Chondrocyte (in vitro differentiated cells): ENCODE data around the gene CRTC2. TPM values are rescaled to one million over a fixed set of nuclear protein-coding genes. Genes with fewer than 3 reads are reported as not detected.
"Not testable (repeated sequence)": the region's sequence is repeated elsewhere in the genome, so short reads cannot be mapped to it uniquely, and the experiment has no call there.

Source experiments
- DNase-seq: peaks from one replicate; pipeline ENCODE4 v3.0.0; 2021; ENCODE audit warnings: mixed read lengths, low spot score
- H3K27ac Mint-ChIP-seq: one replicate; pipeline ENCODE4 v1.8.0; 2021; ENCODE audit warnings: mild to moderate bottlenecking, moderate library complexity, mixed read lengths; ENCODE audit not compliant: unreplicated experiment
- H3K27me3 Mint-ChIP-seq: 2 replicates; pipeline ENCODE4 v1.8.0; 2021; ENCODE audit warnings: low read depth, mixed read lengths
- H3K36me3 Mint-ChIP-seq: 2 replicates; pipeline ENCODE4 v1.8.0; 2021; ENCODE audit warnings: low read depth, mixed read lengths
- H3K4me1 Mint-ChIP-seq: 2 replicates; pipeline ENCODE4 v1.8.0; 2021; ENCODE audit warnings: low read depth, mild to moderate bottlenecking, mixed read lengths
- H3K4me3 Mint-ChIP-seq: one replicate; pipeline ENCODE4 v1.8.0; 2021; ENCODE audit warnings: mild to moderate bottlenecking, moderate library complexity, mixed read lengths; ENCODE audit not compliant: unreplicated experiment
- H3K9me3 Mint-ChIP-seq: 2 replicates; pipeline ENCODE4 v1.8.0; 2021; ENCODE audit warnings: low read depth, mixed read lengths
- CTCF ChIP-seq: fragments of 200-600 bp; sonication (generic); IDR thresholded peaks from 2 replicates; pipeline ENCODE4 v1.5.0; 2021; ENCODE audit warnings: antibody characterized with exemption, mild to moderate bottlenecking, moderate library complexity
- total RNA-seq: library from RNA; stranded (reverse); gene quantifications from 3 replicates; pipeline ENCODE4 v1.2.1, GENCODE V29; 2021

CRTC2 gene
- total RNA-seq, 1 donor from 2014 or later: 24.2 TPM

- H3K4me1 Mint-ChIP-seq: peaks cover 6% of the 10 kb centered on the region
- no peak for TF ChIP-seq CTCF
Observed at GRCh38 chr1:153912349-153912748, 46.1 kb downstream of the CRTC2 start.

GRCh38 chr1:153910560-153910959 lies 47.9 kb downstream of the CRTC2 start:
- not testable (repeated sequence) for H3K4me3 Mint-ChIP-seq, H3K9me3 Mint-ChIP-seq, H3K27me3 Mint-ChIP-seq, DNase-seq, H3K27ac Mint-ChIP-seq, H3K36me3 Mint-ChIP-seq
- peaks cover 15% of the 10 kb centered on the region for H3K4me1 Mint-ChIP-seq

More at GRCh38 chr1:153912349-153912748, 46.1 kb downstream of the CRTC2 start:
- H3K27ac Mint-ChIP-seq: no peak overlapping the region
- no peaks in the 10 kb centered on the region for H3K9me3 Mint-ChIP-seq
- DNase-seq: no peak
- no peak overlapping the region for H3K4me3 Mint-ChIP-seq
- H3K36me3 Mint-ChIP-seq: peaks cover under 1% of the 10 kb centered on the region
- no peaks in the 10 kb centered on the region for H3K27me3 Mint-ChIP-seq

- Mint-ChIP-seq H3K4me3 (no peak overlapping the region), H3K9me3 (no peaks in the 10 kb centered on the region), H3K27ac (peak overlapping the region; percentile 12), H3K4me1 (peaks cover 33% of the 10 kb centered on the region), H3K36me3 (peaks cover 3% of the 10 kb centered on the region), H3K27me3 (no peaks in the 10 kb centered on the region)
- no peak for TF ChIP-seq CTCF
- no peak for DNase-seq
Observed at GRCh38 chr1:153908071-153908470, 50.3 kb downstream of the CRTC2 start.

GRCh38 chr1:153907134-153907533 lies 51.3 kb downstream of the CRTC2 start:
- Mint-ChIP-seq H3K36me3 (peaks cover 3% of the 10 kb centered on the region), H3K27me3 (no peaks in the 10 kb centered on the region), H3K4me3 (no peak overlapping the region), H3K9me3 (no peaks in the 10 kb centered on the region), H3K4me1 (peaks cover 32% of the 10 kb centered on the region), H3K27ac (no peak overlapping the region)
- TF ChIP-seq CTCF: no peak
- no peak for DNase-seq

- Mint-ChIP-seq H3K27ac (peak overlapping the region; percentile 91), H3K36me3 (peaks cover 3% of the 10 kb centered on the region)
Observed at GRCh38 chr1:153906396-153906795, 52.0 kb downstream of the CRTC2 start.

GRCh38 chr1:153905908-153906307 lies 52.5 kb downstream of the CRTC2 start:
- H3K27ac Mint-ChIP-seq: peak overlapping the region; percentile 91
- H3K4me3 Mint-ChIP-seq, H3K27me3 Mint-ChIP-seq, H3K9me3 Mint-ChIP-seq, H3K36me3 Mint-ChIP-seq, DNase-seq: not testable (repeated sequence)
- H3K4me1 Mint-ChIP-seq: peaks cover 27% of the 10 kb centered on the region

More at GRCh38 chr1:153906396-153906795, 52.0 kb downstream of the CRTC2 start:
- no peak for DNase-seq
- no peaks in the 10 kb centered on the region for H3K27me3 Mint-ChIP-seq
- H3K4me1 Mint-ChIP-seq: peaks cover 30% of the 10 kb centered on the region
- H3K4me3 Mint-ChIP-seq: no peak overlapping the region
- H3K9me3 Mint-ChIP-seq: no peaks in the 10 kb centered on the region
- TF ChIP-seq CTCF: no peak
